OCI-LY7 (cell line): ENCODE measurements around the gene SNRNP48. TPM values are rescaled to one million over a fixed set of nuclear protein-coding genes. Genes with fewer than 3 reads are reported as not detected.

Source experiments
- BruUV-seq: library from RNA; stranded (reverse); fragments of 400-500 nt; replicated peaks from 2 replicates; lab custom pipeline; 2021; lab: Mats Ljungman, UMichigan
- CTCF ChIA-PET: fragments of 300-600 bp; sonication (Branson Sonifier 250); formaldehyde crosslinking; loops from one replicate; lab custom pipeline; 2022; ENCODE audit warnings: antibody characterized with exemption; ENCODE audit not compliant: unreplicated experiment; lab: Charles Lee
- POLR2A ChIA-PET: fragments of 300-600 bp; sonication (Branson Sonifier 250); formaldehyde crosslinking; loops from one replicate; lab custom pipeline; 2022; ENCODE audit warnings: antibody characterized with exemption; lab: Charles Lee
- DNase-seq: peaks from one replicate; pipeline ENCODE4 v3.0.0-alpha.2; 2015; ENCODE audit warnings: low spot score
- H2AFZ ChIP-seq: fragments of 200-600 bp; sonication (generic), shearing (Covaris generic); 2 replicates; pipeline ENCODE4 v1.6.1; 2014; ENCODE audit warnings: mild to moderate bottlenecking, antibody characterized with exemption, low read length, moderate library complexity
- H3K27ac ChIP-seq: fragments of 200-600 bp; sonication (generic); 2 replicates; pipeline ENCODE4 v1.5.1; 2014; ENCODE audit warnings: mixed run types, low read depth, mild to moderate bottlenecking, moderate library complexity, low read length, inconsistent platforms; ENCODE audit not compliant: poor library complexity, severe bottlenecking
- H3K36me3 ChIP-seq: fragments of 200-600 bp; sonication (generic); 2 replicates; pipeline ENCODE4 v1.6.1; 2014; ENCODE audit warnings: mild to moderate bottlenecking, antibody characterized with exemption, low read length, moderate library complexity, mixed read lengths; ENCODE audit not compliant: insufficient read depth
- H3K4me1 ChIP-seq: fragments of 200-600 bp; sonication (generic); 2 replicates; pipeline ENCODE4 v1.5.1; 2014; ENCODE audit warnings: mild to moderate bottlenecking, low read length; ENCODE audit not compliant: insufficient read depth, poor library complexity, severe bottlenecking
- H3K4me2 ChIP-seq: fragments of 200-600 bp; sonication (generic); 2 replicates; pipeline ENCODE4 v1.6.1; 2014; ENCODE audit warnings: mild to moderate bottlenecking, low read length
- H3K4me3 ChIP-seq: fragments of 200-600 bp; sonication (generic); 2 replicates; pipeline ENCODE4 v1.5.1; 2014; ENCODE audit warnings: mild to moderate bottlenecking, low read depth, low read length; ENCODE audit not compliant: poor library complexity, severe bottlenecking
- H3K79me2 ChIP-seq: fragments of 200-600 bp; sonication (generic); 2 replicates; pipeline ENCODE4 v1.6.1; 2016; ENCODE audit warnings: low read depth, mild to moderate bottlenecking, low read length, moderate library complexity, mixed read lengths; ENCODE audit not compliant: insufficient read depth
- H3K9me2 ChIP-seq: fragments of 200-600 bp; sonication (generic); 2 replicates; pipeline ENCODE4 v1.6.1; 2016; ENCODE audit warnings: mild to moderate bottlenecking, low read length, mixed read lengths; ENCODE audit not compliant: insufficient read depth
- H3K9me3 ChIP-seq: fragments of 200-600 bp; sonication (generic); 2 replicates; pipeline ENCODE4 v1.6.1; 2014; ENCODE audit warnings: mild to moderate bottlenecking, mixed run types, low read length, mixed read lengths
- H4K20me1 ChIP-seq: fragments of 200-600 bp; sonication (generic); 2 replicates; pipeline ENCODE4 v1.6.1; 2014; ENCODE audit warnings: mild to moderate bottlenecking, antibody characterized with exemption, low read length, moderate library complexity, mixed read lengths; ENCODE audit not compliant: insufficient read depth
- CTCF ChIP-seq: fragments of 200-600 bp; sonication (generic); conservative IDR thresholded peaks from 2 replicates; pipeline ENCODE4 v1.5.1; 2014; ENCODE audit warnings: mild to moderate bottlenecking, antibody characterized with exemption, low read length, moderate library complexity, mixed read lengths
- EZH2phosphoT487 ChIP-seq: fragments of 200-600 bp; sonication (generic); IDR thresholded peaks from 2 replicates; pipeline ENCODE4 v1.6.1; 2018; ENCODE audit warnings: low read depth, borderline replicate concordance, mild to moderate bottlenecking, mixed run types, antibody characterized with exemption, low read length, moderate library complexity, mixed read lengths
- intact Hi-C: fragments of 100-400 bp; cut with micrococcal nuclease; formaldehyde crosslinking; loops from one replicate; pipeline ENCODE4 v1.10.0; 2022; ENCODE audit not compliant: unreplicated experiment
- total RNA-seq, 2 experiments: library from RNA; depleted of rRNA in 1 of 2; stranded (reverse); fragments of >200 nt in 1 of 2; shearing (Covaris generic) in 1 of 2; gene quantifications; 2 replicates each; pipeline ENCODE4 v1.2.3, GENCODE V29; 2014 to 2022

The SNRNP48 gene
- total RNA-seq, 2 experiments from 2014 or later, result 24.1 to 30.2 TPM

GRCh38 chr6:7556394-7557106, 33.4 kb upstream of the SNRNP48 start:
- intact Hi-C loops, result no loop called here
- no peak overlapping the region for H2AFZ ChIP-seq
- no peaks in the 10 kb centered on the region for H3K4me1 ChIP-seq
- H3K9me2 ChIP-seq, result no peaks in the 10 kb centered on the region
- BruUV-seq, result no TSS peak
- H3K36me3 ChIP-seq, result no peaks in the 10 kb centered on the region
- ChIA-PET CTCF (no interaction called here), POLR2A (no interaction called here)
- no peaks in the 10 kb centered on the region for H4K20me1 ChIP-seq
- H3K79me2 ChIP-seq, result no peaks in the 10 kb centered on the region
- H3K4me3 ChIP-seq, result no peak overlapping the region
- no peak overlapping the region for H3K27ac ChIP-seq
- no peak for TF ChIP-seq CTCF
- no peak for TF ChIP-seq EZH2phosphoT487
- no peak for DNase-seq
- H3K9me3 ChIP-seq, result no peaks in the 10 kb centered on the region
- no peak overlapping the region for H3K4me2 ChIP-seq

GRCh38 chr6:7557652-7558051, 32.3 kb upstream of the SNRNP48 start:
- BruUV-seq, result no TSS peak
- no peak overlapping the region for H3K27ac ChIP-seq
- no peaks in the 10 kb centered on the region for H3K9me3 ChIP-seq
- H3K9me2 ChIP-seq, result no peaks in the 10 kb centered on the region
- no peaks in the 10 kb centered on the region for H4K20me1 ChIP-seq
- CTCF ChIA-PET, result no interaction called here
- TF ChIP-seq EZH2phosphoT487, result no peak
- TF ChIP-seq CTCF, result no peak
- no peak overlapping the region for H3K4me3 ChIP-seq
- H2AFZ ChIP-seq, result no peak overlapping the region
- H3K4me1 ChIP-seq, result no peaks in the 10 kb centered on the region
- no peak overlapping the region for H3K4me2 ChIP-seq
- no peak for DNase-seq
- intact Hi-C loops, result no loop called here
- no peaks in the 10 kb centered on the region for H3K79me2 ChIP-seq
- H3K36me3 ChIP-seq, result no peaks in the 10 kb centered on the region
- POLR2A ChIA-PET, result no interaction called here

DNA sequence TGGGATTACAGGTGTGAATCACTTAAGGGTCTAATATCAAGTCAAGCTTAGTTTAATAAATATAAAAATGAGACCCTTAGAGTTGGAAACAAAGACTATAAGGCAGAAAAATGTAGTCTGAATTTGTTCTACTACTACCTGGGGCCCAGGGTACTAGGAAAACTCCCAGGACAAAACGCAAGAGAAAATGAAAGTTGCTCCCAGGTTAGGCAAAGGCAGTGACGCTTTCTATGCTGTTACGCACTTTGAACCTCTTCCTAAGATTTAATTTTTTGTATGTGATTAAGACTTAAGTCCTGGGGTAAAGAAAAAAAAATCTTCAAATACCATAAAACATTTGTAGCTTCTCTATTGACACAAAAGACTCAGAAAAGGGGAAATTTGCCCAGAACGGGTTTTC, 31.2 kb upstream of the SNRNP48 start:
- H3K9me3 ChIP-seq, result no peaks in the 10 kb centered on the region
- no TSS peak for BruUV-seq
- H3K4me3 ChIP-seq, result no peak overlapping the region
- H3K36me3 ChIP-seq, result no peaks in the 10 kb centered on the region
- H3K79me2 ChIP-seq, result no peaks in the 10 kb centered on the region
- H4K20me1 ChIP-seq, result no peaks in the 10 kb centered on the region
- intact Hi-C loops, result no loop called here
- POLR2A ChIA-PET, result no interaction called here
- H2AFZ ChIP-seq, result no peak overlapping the region
- TF ChIP-seq EZH2phosphoT487 (no peak), CTCF (no peak)
- no peak overlapping the region for H3K4me2 ChIP-seq
- H3K4me1 ChIP-seq, result no peaks in the 10 kb centered on the region
- no peak for DNase-seq
- no peak overlapping the region for H3K27ac ChIP-seq
- CTCF ChIA-PET, result no interaction called here
- H3K9me2 ChIP-seq, result no peaks in the 10 kb centered on the region
